NB4 (cell line): ENCODE measurements around the gene CCL2.

Source experiments
- DNase-seq: peaks from one replicate; pipeline ENCODE4 v3.0.0; 2010; ENCODE audit warnings: low read depth
- H3K4me3 ChIP-seq: one replicate; pipeline ENCODE4 v1.5.1; 2011; ENCODE audit warnings: mild to moderate bottlenecking, low read depth, low read length, moderate library complexity
- MYC ChIP-seq: IDR thresholded peaks from 2 replicates; pipeline ENCODE4 v1.6.1; 2011; ENCODE audit warnings: low read depth, low read length
- POLR2A ChIP-seq: IDR thresholded peaks from 2 replicates; pipeline ENCODE4 v1.6.1; 2011; ENCODE audit warnings: mild to moderate bottlenecking; ENCODE audit not compliant: insufficient read length; ENCODE audit errors: extremely low read depth
- TF ChIP-seq, protein P1 (sequence below): IDR thresholded peaks from 2 replicates; pipeline ENCODE4 v1.6.1; 2011; ENCODE audit warnings: low read depth, low read length
- TF ChIP-seq, protein P2 (sequence below): IDR thresholded peaks from one replicate; pipeline ENCODE4 v1.5.1; 2012; ENCODE audit warnings: low read depth, low read length

The CCL2 gene

DNA sequence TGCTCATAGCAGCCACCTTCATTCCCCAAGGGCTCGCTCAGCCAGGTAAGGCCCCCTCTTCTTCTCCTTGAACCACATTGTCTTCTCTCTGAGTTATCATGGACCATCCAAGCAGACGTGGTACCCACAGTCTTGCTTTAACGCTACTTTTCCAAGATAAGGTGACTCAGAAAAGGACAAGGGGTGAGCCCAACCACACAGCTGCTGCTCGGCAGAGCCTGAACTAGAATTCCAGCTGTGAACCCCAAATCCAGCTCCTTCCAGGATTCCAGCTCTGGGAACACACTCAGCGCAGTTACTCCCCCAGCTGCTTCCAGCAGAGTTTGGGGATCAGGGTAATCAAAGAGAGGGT, 272 bp downstream of the CCL2 start:
- no peak for DNase-seq
- peak overlapping the region; percentile 29 for H3K4me3 ChIP-seq
- TF ChIP-seq MYC (no peak), POLR2A (no peak)
- TF ChIP-seq, protein P1, sequence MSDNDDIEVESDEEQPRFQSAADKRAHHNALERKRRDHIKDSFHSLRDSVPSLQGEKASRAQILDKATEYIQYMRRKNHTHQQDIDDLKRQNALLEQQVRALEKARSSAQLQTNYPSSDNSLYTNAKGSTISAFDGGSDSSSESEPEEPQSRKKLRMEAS: no peak
- TF ChIP-seq, protein P2, sequence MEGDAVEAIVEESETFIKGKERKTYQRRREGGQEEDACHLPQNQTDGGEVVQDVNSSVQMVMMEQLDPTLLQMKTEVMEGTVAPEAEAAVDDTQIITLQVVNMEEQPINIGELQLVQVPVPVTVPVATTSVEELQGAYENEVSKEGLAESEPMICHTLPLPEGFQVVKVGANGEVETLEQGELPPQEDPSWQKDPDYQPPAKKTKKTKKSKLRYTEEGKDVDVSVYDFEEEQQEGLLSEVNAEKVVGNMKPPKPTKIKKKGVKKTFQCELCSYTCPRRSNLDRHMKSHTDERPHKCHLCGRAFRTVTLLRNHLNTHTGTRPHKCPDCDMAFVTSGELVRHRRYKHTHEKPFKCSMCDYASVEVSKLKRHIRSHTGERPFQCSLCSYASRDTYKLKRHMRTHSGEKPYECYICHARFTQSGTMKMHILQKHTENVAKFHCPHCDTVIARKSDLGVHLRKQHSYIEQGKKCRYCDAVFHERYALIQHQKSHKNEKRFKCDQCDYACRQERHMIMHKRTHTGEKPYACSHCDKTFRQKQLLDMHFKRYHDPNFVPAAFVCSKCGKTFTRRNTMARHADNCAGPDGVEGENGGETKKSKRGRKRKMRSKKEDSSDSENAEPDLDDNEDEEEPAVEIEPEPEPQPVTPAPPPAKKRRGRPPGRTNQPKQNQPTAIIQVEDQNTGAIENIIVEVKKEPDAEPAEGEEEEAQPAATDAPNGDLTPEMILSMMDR: no peak

DNA sequence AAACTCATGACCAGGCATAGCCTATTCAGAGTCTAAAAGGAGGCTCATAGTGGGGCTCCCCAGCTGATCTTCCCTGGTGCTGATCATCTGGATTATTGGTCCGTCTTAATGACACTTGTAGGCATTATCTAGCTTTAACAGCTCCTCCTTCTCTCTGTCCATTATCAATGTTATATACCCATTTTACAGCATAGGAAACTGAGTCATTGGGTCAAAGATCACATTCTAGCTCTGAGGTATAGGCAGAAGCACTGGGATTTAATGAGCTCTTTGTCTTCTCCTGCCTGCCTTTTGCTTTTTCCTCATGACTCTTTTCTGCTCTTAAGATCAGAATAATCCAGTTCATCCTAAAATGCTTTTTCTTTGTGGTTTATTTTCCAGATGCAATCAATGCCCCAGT, 756 bp downstream of the CCL2 start:
- TF ChIP-seq MYC (no peak), POLR2A (no peak)
- TF ChIP-seq, protein P2: no peak
- TF ChIP-seq, protein P1: no peak

DNA sequence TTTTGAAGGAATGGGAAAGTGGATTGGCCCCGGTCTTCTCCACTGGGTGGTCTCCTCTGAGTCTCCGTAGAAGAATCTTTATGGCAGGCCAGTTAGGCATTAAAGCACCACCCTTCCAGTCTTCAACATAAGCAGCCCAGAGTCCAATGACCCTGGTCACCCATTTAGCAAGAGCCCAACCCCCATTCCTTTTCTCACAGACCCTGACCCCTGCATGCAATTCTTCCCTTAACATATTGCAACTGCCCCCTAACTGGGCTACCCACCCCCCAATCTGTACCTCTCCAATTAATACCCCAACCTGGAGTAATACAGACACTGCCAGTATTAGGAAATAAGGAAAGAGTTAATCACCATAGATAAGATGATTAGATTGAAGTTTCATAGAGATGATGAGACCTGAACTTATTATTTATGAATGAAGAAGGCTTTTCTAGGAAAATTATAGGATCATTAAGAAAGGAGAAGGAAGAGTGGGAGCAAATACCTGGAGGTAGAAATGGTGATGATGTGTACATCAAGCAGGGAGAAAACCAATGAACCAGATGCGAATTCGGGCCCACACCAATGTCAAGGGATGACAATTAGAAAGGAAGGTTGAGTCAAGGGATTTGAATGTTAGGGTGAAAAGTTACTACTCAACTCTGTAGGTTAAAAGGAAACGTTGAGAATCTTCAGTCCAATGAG, 2.4 kb downstream of the CCL2 start:
- TF ChIP-seq, protein P1: no peak
- TF ChIP-seq MYC (no peak), POLR2A (no peak)
- TF ChIP-seq, protein P2: no peak
- no peak overlapping the region for H3K4me3 ChIP-seq
- no peak for DNase-seq

More for the DNA sequence above, 756 bp downstream of the CCL2 start:
- H3K4me3 ChIP-seq: peak overlapping the region; percentile 8
- no peak for DNase-seq

DNA sequence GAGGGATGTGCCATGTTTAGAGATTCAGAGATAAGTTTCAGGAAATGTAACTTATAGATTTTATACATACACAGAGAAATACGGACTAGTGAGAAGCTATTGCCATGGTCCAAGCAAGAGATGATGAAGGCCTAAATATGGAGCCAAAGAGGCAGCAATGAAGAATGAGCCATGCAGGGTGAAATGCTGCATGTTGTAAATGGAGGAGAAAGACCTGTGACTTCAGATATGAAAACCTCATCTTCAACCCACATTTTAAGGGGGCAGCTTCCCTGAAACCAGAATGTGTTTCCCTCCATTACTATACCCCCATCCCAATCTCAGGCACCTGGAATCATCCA, 2.9 kb downstream of the CCL2 start:
- no peak for TF ChIP-seq MYC
- TF ChIP-seq POLR2A: no peak
- TF ChIP-seq, protein P1: no peak
- TF ChIP-seq, protein P2: no peak
- no peak overlapping the region for H3K4me3 ChIP-seq
- no peak for DNase-seq

DNA sequence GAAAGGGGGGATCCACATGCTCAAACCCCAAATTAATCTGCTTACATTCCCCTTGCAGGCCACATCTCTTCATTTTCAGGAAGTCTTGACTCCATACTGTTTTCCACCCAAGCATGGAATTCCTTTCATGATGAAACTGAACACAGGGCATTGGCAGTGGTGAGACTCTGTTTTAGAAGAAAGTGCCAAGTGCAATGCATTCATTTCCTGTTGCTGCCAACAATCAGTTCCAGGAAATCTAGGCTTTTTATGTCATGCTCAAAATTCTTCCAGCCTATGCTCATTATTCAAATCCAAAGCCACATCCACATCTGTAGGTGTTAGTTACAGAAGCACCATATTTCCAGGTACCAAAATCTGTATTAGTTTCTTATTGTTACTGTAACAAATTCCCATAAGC, 4.1 kb downstream of the CCL2 start:
- DNase-seq: no peak
- no peak overlapping the region for H3K4me3 ChIP-seq
- TF ChIP-seq POLR2A: no peak
- TF ChIP-seq MYC: no peak
- TF ChIP-seq, protein P2: no peak
- TF ChIP-seq, protein P1: no peak
